ENCODE results near the gene STX5.
"Not testable (repeated sequence)": the region's sequence is repeated elsewhere in the genome, so short reads cannot be mapped to it uniquely, and the experiment has no call there.

The STX5 gene, protein sequence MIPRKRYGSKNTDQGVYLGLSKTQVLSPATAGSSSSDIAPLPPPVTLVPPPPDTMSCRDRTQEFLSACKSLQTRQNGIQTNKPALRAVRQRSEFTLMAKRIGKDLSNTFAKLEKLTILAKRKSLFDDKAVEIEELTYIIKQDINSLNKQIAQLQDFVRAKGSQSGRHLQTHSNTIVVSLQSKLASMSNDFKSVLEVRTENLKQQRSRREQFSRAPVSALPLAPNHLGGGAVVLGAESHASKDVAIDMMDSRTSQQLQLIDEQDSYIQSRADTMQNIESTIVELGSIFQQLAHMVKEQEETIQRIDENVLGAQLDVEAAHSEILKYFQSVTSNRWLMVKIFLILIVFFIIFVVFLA

DNA sequence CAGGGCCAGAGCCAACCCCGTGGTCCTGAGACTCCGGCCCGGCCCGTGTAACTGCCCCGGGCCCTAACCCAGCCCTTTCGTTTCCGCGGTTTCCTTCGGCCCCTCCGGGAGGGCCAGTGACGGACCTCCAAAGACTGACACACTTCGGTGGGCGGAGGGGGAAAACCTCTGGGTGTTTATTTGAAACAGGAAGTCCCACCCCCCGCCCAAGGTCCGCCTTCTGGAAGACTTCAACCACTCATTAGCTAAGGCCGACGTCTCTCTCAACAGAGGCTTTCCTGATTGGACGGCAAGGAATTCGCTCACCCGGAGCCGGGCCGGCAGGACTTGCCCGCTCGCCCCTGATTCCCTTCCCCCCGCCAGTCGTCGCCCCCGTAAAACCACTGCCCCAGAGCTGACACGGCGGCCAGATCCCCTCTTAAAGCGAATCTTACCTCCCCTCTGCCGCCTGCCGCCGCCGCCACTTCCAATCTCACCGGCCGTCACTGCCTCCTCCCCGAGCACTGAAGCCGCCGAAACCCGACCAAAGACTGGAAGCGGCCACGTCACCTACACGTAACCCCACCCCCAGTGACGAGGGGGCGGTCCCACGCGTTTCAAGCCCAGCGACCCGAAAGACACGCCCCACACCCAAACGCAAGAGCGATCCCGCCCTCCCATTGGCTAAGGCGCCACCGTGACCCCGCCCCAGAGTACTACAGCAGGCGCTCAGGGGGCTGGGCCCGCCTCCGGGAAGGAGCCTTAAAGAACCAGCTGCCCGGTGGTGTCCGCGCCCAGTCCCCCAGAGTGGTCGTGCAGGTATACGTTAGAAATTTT is at the start of gene STX5:
Gene STX5, minus strand, starts transcription at position 532 of the 816 bp plus-strand sequence. CDS start 808 bp downstream, outside the sequence.
- peak; percentile 100 for DNase-seq

DNA sequence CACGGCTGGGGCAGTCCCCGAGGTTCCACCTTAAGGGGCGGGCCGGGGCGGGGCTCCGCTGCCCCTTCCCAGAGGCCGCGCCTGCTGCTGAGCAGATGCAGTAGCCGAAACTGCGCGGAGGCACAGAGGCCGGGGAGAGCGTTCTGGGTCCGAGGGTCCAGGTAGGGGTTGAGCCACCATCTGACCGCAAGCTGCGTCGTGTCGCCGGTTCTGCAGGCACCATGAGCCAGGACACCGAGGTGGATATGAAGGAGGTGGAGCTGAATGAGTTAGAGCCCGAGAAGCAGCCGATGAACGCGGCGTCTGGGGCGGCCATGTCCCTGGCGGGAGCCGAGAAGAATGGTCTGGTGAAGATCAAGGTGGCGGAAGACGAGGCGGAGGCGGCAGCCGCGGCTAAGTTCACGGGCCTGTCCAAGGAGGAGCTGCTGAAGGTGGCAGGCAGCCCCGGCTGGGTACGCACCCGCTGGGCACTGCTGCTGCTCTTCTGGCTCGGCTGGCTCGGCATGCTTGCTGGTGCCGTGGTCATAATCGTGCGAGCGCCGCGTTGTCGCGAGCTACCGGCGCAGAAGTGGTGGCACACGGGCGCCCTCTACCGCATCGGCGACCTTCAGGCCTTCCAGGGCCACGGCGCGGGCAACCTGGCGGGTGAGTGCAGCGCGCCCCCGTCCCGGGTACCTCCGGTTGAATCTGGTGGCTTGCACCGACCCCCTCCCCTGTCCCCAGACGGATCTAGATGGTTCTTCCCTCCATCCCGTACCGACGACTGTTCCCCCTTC is 49.1 kb upstream of the STX5 start, which contains the start of gene SLC3A2:
Gene SLC3A2, plus strand, starts transcription at position 94 of the 776 bp plus-strand sequence. Its CDS starts 128 bp downstream, at position 222.
- DNase-seq = peak; percentile 90

DNA sequence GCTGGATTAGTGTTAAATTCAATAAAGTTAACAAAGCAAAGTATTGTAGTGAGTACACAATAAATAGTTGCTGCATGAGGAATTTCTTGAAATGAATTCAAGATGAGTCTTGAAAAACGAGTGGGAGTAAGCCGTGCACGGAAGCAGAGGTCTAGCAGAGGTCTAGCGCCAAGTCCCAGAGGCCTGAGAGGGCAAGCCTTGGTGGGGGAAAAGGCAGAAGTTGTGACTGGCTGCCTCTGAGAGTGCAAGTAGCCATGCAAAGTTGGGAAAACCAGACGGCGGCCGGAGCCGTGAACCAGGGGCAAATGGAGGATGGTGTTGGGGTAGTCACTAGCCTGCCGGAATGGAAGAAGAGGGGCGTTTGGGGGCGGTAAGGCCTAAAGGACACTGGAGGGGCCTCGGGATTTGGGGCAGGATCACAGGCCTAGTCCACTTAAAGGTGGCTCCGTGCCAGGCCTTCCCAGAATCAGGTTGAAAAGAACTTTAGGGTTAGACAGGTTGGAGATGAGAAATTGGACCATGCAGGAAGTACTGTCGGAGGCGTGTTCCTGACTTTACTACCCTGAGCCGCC is 48.5 kb upstream of the STX5 start:
- DNase-seq = peak; percentile 66

DNA sequence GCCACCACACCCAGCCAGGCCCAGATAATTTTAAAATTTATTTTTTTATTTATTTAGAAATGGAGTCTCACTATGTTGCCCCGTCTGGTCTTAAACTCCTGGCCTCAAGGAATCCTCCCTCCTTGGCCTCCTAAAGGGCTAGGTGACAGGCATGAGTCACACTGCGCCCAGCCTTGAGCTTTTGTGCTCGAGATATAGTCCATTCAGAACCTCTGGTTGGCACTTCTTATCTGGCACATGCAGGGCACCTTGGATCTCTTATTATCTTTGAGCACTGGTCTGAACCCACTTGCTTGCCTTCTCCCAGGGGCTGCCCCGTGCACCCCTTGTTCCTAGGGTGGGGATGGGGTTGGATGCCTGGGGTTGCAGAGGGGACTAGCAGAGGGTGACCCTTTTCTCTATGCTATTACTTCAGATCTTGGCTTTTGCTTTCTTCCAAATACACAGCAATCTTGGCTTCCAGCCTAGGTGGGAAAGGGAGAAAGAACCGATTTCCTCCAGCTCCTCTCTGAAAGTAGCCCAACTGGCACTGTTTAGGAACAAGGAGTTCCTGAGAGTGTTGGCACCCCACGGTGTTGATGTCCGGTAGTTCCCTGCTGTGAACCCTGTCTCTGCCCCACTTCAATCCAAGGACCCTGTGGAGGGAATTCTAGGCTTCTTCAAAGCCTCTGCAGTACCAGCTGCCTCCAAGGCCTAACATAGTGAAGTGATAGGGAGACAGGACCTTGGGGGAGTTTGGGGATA is 47.6 kb upstream of the STX5 start:
- no peak for DNase-seq

DNA sequence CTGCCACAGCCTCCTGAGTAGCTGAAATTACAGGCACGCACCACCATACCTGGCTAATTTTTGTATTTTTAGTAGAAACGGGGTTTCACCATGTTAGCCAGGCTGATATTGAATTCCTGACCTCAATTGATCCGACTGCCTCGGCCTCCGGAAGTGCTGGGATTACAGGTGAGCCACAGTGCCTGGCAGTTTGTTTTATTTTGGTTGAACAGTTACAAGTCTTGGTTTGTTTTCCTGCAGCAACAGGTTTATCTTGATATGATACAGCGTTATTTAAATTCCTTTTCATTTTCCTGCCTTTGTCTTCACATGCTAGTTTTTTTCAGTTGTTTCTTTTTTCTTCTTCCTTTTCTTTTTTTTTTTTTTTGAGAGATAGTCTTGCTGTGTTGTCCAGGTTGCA is 44.9 kb upstream of the STX5 start:
- no peak for DNase-seq

DNA sequence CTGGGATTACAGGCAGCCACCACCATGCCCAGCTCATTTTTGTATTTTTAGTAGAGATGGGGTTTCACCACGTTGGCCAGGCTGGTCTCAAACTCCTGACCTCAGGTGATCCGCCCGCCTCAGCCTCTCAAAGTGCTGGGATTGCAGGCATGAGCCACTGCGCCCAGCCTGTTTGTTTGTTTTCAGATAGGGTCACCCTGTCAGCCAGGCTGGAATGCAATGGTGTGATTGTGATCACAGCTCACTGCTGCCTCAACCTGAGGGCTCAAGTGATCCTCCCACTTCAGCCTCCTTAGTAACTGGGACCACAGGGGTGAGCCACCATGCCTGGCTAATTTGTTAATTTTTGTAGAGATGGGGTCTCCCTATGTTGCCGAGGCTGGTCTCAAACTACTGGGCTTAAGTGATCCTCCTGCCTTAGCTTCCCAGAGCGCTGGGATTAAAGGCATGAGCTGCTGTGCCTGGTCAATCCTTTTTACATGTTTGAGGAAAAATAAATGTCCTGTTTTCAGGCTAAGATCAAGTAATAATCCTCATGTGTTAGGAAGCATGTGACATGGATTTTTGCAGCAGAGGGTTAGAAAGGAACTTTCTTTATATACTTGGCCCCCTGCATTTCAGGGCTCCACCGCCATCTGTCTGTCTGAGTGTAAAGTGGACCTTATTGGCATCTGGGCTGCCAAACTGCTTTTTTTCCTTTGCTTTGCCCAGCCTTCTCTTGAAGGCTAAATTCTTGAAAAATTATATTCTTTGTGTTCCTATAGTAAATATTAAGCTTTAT is 44.0 kb upstream of the STX5 start:
- DNase-seq = no peak

DNA sequence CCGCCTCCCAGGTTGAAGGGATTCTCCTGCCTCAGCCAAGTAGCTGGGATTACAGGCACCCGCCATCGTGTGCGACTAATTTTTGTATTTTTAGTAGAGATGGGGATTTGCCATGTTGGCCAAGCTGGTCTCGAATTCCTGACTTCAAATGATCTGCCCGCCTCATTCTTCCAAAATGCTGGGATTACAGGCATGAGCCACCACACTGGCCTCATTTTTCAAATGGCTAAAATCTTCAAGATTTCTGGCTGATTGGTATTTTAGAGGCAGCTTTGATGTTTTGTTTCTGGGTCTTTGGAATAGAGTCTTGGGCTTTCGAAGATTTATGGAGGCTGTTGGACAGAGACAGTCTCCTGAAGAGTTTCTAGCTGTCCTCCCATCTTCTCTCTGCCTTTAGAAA is 43.0 kb upstream of the STX5 start:
- DNase-seq = no peak

DNA sequence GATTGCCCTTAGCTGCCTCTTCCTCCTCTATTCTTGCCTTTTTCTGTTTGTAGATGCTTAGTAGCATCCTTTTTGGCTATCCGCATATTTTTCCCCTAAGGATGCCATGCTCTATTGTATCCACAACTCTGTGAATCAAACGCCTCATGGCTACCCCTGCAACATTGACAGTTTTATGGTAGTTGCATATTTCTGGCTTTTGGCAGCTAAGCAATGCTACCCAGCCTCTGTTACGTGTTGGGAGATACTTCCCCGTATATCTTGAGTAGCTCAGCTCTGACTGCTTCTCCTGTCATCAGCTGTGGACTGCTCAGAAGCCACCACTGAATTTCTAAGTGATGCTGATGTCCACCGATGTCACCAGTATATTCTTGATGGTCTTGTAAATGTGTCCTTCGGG is 33.8 kb upstream of the STX5 start:
- no peak for DNase-seq

DNA sequence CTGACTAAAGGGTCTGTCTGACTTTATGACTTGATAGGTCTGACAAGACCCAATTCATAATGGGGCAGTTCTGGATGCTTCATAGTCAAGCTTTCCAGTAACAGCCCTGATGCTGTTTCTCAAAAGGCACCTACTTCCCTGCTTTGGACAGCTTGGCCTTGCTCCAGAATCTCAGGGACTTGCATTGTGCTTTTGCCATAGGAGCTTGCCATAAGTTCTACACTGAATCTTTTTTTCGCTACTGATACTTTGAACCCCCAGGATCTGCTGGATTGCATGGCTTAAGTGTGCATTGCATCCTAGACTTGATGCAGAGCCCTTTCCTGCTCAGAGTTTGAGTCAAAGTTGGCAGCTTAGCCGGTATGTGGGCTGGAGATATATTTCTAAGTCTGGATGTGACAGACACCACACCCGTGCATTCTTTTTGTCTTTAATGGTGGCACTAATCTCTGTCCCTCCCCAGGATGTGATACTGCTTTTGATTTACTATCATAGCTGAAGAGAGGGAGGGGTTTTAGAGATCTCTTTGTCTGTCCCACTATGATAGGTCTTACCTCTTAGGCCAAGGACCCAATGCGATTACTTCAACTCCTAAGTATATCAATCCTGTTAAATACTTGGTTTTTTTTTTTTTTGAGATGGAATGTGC is 32.0 kb upstream of the STX5 start:
- no peak for DNase-seq

DNA sequence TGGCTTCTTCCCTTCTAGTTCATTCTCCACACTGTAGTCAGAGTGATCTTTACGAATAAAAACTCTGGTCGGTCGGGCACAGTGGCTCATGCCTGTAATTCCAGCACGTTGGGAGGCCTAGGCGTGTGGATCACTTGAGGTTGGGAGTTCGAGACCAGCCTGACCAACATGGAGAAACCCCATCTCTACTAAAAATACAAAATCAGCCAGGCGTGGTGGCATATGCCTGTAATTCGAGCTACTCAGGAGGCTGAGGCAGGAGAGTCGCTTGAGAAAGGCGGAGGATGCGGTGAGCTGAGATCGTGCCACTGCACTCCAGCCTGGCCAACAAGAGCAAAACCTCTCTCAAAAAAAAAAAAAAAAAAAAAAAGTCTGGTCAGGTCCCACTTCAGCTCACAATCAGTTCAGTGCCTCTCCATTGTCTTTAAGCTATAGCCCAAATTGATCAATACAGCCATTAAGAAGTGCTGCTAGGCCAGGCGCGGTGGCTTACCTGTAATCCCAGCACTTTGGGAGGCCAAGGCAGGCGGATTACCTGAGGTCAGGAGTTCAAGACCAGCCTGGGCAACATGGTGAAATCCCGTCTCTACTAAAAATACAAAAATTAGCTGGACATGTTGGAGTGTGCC is 29.8 kb upstream of the STX5 start:
- not testable (repeated sequence) for DNase-seq

DNA sequence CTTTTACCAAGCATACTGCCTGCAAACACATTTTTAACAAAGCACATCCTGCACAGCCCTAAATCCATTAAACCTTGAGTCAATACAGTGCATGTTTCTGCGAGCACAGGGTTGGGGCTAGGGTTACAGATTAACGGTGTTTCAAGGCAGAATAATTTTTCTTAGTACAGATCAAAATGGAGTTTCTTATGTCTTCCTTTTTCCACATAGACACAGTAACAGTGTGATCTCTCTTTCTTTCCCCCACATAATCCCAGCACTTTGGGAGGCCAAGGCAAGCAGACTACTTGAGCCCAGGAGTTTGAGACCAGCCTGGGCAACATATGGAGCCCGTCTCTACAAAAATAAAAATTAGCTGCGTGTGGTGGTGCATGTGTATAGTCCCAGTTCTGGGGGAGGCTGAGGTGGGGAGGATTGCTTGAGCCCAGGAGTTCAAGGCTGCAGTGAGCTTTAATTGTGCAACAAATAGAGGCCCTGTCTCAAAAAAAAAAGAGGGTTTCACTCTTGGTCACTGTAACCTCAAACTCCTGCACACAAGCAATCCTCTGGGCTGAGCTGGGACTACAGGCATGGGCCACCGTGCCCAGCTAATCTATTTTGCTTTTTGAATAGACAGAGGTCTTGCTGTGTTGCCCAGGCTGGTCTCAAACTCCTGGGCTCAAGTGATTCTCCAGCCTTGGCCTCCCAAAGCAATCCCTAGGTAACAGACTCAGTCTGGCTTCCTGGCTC is 29.1 kb upstream of the STX5 start:
- peak; percentile 16 for DNase-seq

DNA sequence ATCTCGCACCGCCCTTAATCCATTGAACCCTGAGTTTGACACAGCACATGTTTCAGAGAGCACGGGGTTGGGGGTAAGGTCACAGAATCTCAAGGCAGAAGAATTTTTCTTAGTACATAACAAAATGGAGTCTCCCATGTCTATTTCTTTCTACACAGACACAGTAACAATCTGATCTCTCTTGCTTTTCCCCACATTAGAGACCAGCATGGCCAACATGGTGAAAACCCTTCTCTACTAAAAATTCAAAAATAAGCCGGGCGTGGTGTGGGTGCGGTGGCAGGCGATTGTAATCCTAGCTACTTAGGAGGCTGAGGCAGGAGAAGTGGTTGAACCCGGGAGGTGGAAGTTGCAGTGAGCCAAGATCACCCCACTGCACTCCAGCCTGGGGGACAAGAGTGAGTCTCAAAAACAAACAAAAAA is 27.4 kb upstream of the STX5 start:
- DNase-seq = not testable (repeated sequence)

DNA sequence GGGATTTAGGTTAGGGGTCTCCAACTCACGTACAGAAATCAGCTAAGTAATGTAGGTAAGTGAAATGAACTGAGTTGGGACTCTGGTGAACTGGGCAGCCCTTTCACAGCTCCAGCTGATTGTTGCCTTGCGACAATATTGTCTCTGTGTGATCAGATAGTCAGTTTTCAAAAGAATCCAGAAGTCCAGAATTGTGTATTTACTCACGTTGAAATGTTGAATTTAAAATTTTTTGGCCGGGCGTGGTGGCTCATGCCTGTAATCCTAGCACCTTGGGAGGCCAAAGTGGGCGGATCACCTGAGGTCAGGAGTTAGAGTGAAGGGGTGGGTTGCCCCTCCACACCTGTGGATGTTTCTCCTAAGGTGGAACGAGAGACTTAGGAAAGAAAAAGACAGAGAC is 26.4 kb upstream of the STX5 start:
- DNase-seq = no peak

DNA sequence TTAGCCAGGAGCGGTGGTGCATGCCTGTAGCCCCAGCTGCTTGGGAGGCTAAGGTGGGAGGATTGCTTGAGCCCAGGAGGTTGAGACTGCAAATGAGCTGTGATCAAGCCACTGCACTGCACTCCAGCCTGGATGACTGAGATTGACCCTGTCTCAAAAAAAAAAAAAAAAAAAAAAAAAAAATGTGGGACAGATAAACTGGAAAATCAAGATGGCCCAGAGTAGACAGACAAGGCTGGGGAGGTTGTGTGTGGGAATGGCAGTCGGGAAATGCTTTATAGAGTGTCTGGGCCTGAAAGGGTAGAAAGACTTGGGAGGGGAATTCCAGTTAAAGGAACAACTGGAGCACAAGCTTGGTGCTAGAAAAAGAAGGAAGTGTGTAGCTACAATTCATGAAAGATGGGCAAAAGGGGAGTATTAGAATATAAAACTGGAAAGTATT is 25.7 kb upstream of the STX5 start:
- DNase-seq = no peak

DNA sequence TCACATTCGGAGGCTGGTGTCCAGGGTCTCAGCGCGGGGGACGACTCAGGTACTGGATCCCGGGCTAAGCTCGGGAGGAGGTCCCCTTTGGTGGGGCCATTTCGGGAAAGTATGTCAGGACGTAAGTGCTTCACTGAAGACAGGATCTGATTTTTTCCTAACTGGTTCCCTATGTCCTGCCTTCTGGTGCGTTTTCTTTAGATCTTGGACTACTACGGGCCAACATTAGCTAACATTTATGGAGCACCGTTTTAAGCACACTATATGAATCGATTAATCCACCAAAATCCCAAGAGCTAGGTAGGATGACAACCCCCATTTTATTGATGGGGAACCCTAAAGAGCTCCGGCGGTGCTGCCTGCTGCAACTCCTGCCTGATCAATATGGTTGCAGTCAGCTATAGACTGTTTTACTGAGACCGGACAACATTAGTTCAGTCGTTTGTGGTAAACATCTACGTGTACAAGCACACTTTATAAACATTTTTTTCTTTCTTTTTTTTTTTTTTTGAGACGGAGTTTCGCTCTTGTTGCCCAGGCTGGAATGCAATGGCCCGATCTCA is 24.6 kb upstream of the STX5 start:
- DNase-seq = peak; percentile 28

DNA sequence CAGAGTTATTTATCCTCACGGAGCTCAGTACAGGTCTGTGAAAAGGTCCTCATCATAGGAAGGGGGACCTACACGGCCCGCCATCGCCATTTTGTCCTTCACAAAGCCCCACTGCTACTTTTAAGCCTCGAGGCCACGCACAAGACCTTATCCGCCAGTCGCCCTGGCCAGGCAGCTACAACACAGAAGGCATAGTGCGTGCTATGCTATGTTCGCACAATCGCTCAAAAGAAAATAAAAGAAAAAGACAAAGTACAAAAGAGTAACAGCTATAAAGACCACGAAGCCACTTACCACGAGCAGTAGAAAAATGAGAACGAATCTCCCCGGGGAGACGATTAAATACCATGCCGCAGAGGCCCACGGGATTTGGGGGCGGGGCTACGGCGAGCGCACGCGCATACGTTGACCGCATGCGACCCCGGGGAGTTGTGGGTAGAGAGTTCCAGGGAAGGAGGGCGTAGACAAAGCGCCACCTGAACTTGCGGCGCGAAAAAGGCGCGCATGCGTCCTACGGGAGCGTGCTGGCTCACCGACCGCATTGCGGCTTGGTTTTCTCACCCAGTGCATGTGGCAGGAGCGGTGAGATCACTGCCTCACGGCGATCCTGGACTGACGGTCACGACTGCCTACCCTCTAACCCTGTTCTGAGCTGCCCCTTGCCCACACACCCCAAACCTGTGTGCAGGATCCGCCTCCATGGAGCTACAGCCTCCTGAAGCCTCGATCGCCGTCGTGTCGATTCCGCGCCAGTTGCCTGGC is 23.9 kb upstream of the STX5 start:
- peak; percentile 98 for DNase-seq

DNA sequence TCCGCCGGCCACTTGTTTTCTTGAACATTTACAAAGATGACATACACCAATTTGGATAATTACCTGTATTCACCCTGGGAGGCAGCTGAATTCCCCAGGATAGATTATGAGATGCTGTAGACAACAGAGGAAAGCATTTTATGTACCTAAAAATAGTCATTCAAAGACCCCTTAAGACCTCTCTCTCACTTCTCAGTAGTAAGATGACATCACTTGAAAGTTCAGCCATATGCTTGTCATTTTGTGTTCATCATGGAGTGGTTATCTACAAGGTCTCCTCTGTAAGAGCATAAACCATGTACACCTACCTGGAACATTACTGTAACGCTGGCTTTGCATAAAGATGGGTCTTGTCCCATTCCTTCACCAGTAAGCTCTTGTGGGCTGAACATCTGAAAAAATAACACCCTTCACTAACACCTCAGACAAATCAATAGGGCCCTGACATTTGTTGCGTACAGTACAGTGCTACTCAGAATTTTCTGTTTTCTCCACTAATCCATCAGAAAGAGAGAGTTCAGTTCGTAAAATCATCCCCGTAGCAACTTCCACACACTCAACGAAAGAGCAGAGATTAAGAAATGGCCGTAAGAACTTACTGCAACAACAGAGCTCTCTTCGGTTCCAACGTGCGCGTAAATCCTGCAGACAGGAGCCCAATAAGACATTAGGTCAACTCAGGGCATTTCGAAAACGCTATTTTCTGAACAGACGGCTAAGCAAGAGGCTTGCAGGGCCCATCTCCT is 23.1 kb upstream of the STX5 start:
- no peak for DNase-seq
